SK-N-SH (cell line): ENCODE results near the gene RRP8.

ENCODE experiments used
- CHD2 ChIP-seq: fragments of 150-350 bp; IDR thresholded peaks from 2 replicates; pipeline ENCODE4 v1.6.1; 2018; ENCODE audit warnings: low read length; ENCODE audit not compliant: partially characterized antibody
- CTCF ChIP-seq: fragments of 200-600 bp; sonication (generic); IDR thresholded peaks from 2 replicates; pipeline ENCODE4 v1.6.1; 2017; ENCODE audit warnings: antibody characterized with exemption, mild to moderate bottlenecking, moderate library complexity
- EZH2phosphoT487 ChIP-seq: fragments of 200-600 bp; sonication (generic); IDR thresholded peaks from 2 replicates; pipeline ENCODE4 v1.6.1; 2017; ENCODE audit warnings: low read depth, mixed run types, mild to moderate bottlenecking, antibody characterized with exemption, moderate library complexity, borderline replicate concordance
- GABPA ChIP-seq: IDR thresholded peaks from 2 replicates; pipeline ENCODE4 v1.4.0; 2012; ENCODE audit warnings: low read depth, mild to moderate bottlenecking
- JUND ChIP-seq: IDR thresholded peaks from 2 replicates; pipeline ENCODE4 v1.4.0; 2012
- MXI1 ChIP-seq: IDR thresholded peaks from 2 replicates; pipeline ENCODE4 v1.6.1; 2012; ENCODE audit warnings: mild to moderate bottlenecking, low read depth, low read length, improper control_type of control experiment
- NRF1 ChIP-seq: IDR thresholded peaks from 2 replicates; pipeline ENCODE4 v1.6.1; 2012; ENCODE audit warnings: low read depth, mild to moderate bottlenecking, low read length
- POLR2AphosphoS5 ChIP-seq: IDR thresholded peaks from 2 replicates; pipeline ENCODE4 v1.6.1; 2012; ENCODE audit warnings: low read depth, low read length
- RAD21 ChIP-seq: IDR thresholded peaks from 2 replicates; pipeline ENCODE4 v1.6.1; 2012; ENCODE audit warnings: mild to moderate bottlenecking, low read length
- REST ChIP-seq: IDR thresholded peaks from 2 replicates; pipeline ENCODE4 v1.6.1; 2012; ENCODE audit warnings: mild to moderate bottlenecking, low read depth, low read length, moderate library complexity
- SIN3A ChIP-seq: IDR thresholded peaks from 2 replicates; pipeline ENCODE4 v1.6.1; 2012; ENCODE audit warnings: low read depth, mild to moderate bottlenecking, low read length, moderate library complexity, borderline replicate concordance
- SMC3 ChIP-seq: IDR thresholded peaks from 2 replicates; pipeline ENCODE4 v1.6.1; 2012; ENCODE audit warnings: low read depth, low read length, improper control_type of control experiment
- TAF1 ChIP-seq: IDR thresholded peaks from 2 replicates; pipeline ENCODE4 v1.6.1; 2012; ENCODE audit warnings: low read depth, mild to moderate bottlenecking, low read length, moderate library complexity, borderline replicate concordance

GRCh38 chr11:6618117-6619003, 14.9 kb upstream of the RRP8 start:
- TF ChIP-seq MXI1 = no peak
- no peak for TF ChIP-seq SMC3
- no peak for TF ChIP-seq CTCF
- no peak for TF ChIP-seq JUND
- TF ChIP-seq EZH2phosphoT487 = no peak
- no peak for TF ChIP-seq SIN3A
- TF ChIP-seq POLR2AphosphoS5 = no peak
- no peak for TF ChIP-seq CHD2
- no peak for TF ChIP-seq REST
- no peak for TF ChIP-seq GABPA
- TF ChIP-seq TAF1 = no peak
- no peak for TF ChIP-seq RAD21
- no peak for TF ChIP-seq NRF1
